MM.1S (cell line): Measurements from ENCODE around the gene CRACDL.

Source experiments
- EZH2phosphoT487 ChIP-seq: fragments of 300-600 bp; sonication (generic); IDR thresholded peaks from 2 replicates; pipeline ENCODE4 v1.6.1; 2018; ENCODE audit warnings: antibody characterized with exemption, low read length
- TF ChIP-seq, protein P1 (sequence below): fragments of 300-600 bp; sonication (generic); IDR thresholded peaks from 2 replicates; pipeline ENCODE4 v1.5.1; 2016; ENCODE audit warnings: antibody characterized with exemption, low read length, mixed read lengths

- TF ChIP-seq, protein P1, sequence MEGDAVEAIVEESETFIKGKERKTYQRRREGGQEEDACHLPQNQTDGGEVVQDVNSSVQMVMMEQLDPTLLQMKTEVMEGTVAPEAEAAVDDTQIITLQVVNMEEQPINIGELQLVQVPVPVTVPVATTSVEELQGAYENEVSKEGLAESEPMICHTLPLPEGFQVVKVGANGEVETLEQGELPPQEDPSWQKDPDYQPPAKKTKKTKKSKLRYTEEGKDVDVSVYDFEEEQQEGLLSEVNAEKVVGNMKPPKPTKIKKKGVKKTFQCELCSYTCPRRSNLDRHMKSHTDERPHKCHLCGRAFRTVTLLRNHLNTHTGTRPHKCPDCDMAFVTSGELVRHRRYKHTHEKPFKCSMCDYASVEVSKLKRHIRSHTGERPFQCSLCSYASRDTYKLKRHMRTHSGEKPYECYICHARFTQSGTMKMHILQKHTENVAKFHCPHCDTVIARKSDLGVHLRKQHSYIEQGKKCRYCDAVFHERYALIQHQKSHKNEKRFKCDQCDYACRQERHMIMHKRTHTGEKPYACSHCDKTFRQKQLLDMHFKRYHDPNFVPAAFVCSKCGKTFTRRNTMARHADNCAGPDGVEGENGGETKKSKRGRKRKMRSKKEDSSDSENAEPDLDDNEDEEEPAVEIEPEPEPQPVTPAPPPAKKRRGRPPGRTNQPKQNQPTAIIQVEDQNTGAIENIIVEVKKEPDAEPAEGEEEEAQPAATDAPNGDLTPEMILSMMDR, result no peak
- no peak for TF ChIP-seq EZH2phosphoT487
Observed at GRCh38 chr2:98872526-98872925, 63.5 kb downstream of the CRACDL start.
